Upper lobe of left lung (tissue), 6 donors: ENCODE data around the gene CBX7. TPM values are rescaled to one million over a fixed set of nuclear protein-coding genes. Genes with fewer than 3 reads are reported as not detected.

Source experiments
- ATAC-seq, 2 donors: fragments of 200-7000 bp; cut with Tn5 transposase; one replicate each; pipeline ENCODE4 v1.9.1; 2022; ENCODE audit warnings: mild to moderate bottlenecking in 2 of 2, moderate library complexity in 2 of 2; ENCODE audit not compliant: low FRiP score in 2 of 2
- DNase-seq, 2 donors: peaks; one replicate each; pipeline ENCODE4 v3.0.0-alpha.2; 2019 to 2020
- H3K27ac ChIP-seq, 4 donors: fragments of 200-600 bp; sonication (generic); one replicate each; pipeline ENCODE4 v1.5.1; 2016 to 2019
- H3K27me3 ChIP-seq, 4 donors: fragments of 200-600 bp; sonication (generic); one replicate each; pipeline ENCODE4 v1.5.1; 2017 to 2019
- H3K36me3 ChIP-seq, 4 donors: fragments of 200-600 bp; sonication (generic); one replicate each; pipeline ENCODE4 v1.5.1; 2016 to 2019
- H3K4me1 ChIP-seq, 4 donors: fragments of 200-600 bp; sonication (generic); one replicate each; pipeline ENCODE4 v1.5.1; 2018 to 2019
- H3K4me3 ChIP-seq, 4 donors: fragments of 200-600 bp; sonication (generic); one replicate each; pipeline ENCODE4 v1.5.1; 2017 to 2019; ENCODE audit warnings: mild to moderate bottlenecking in 2 of 4, moderate library complexity in 1 of 4
- H3K9me3 ChIP-seq, 4 donors: fragments of 200-600 bp; sonication (generic); one replicate each; pipeline ENCODE4 v1.5.1; 2018 to 2019
- EP300 ChIP-seq, 4 donors: sonication (generic); formaldehyde crosslinking; IDR thresholded peaks; one replicate each; pipeline ENCODE4 v1.5.1; 2017; ENCODE audit warnings: antibody characterized with exemption in 4 of 4, control low read depth in 2 of 4
- POLR2A ChIP-seq, 4 donors: fragments of 450-650 bp; IDR thresholded peaks; one replicate each; pipeline ENCODE4 v1.5.1; 2016 to 2017; ENCODE audit warnings: antibody characterized with exemption in 4 of 4, mild to moderate bottlenecking in 2 of 4
- POLR2AphosphoS5 ChIP-seq, 2 donors: sonication (generic); formaldehyde crosslinking; IDR thresholded peaks; one replicate each; pipeline ENCODE4 v1.5.1; 2017; ENCODE audit warnings: antibody characterized with exemption in 2 of 2
- WGBS, 2 donors: methylation state at CpG; one replicate each; pipeline ENCODE4 v1.1.5; 2017 to 2018; 5-methylcytosine and 5-hydroxymethylcytosine counted together
- total RNA-seq, 6 donors: library from RNA; depleted of rRNA in 4 of 6; stranded (reverse); fragments of >200 nt in 4 of 6; gene quantifications; one replicate each; pipeline versions ENCODE4 v1.1.0 to v1.2.1, GENCODE V29; 2016 to 2021
- TF ChIP-seq, protein P1 (sequence below), 6 experiments: fragments of 450-650 bp in 4 of 6; fragments of 200-600 bp in 2 of 6; sonication (generic) in 2 of 6; IDR thresholded peaks; one replicate each; pipeline ENCODE4 v1.5.1; 2016 to 2019; ENCODE audit warnings: antibody characterized with exemption in 6 of 6
- donor health status: DM: no; HTN: no; CAD: no; lungs with moderate emphysema.
- donor health status: DM: no; HTN: yes; CAD: no; lungs with severe emphysema.

CBX7 gene
- total RNA-seq, 6 donors from 2014 or later = 51.5 to 145 (median 60.6) TPM

DNA sequence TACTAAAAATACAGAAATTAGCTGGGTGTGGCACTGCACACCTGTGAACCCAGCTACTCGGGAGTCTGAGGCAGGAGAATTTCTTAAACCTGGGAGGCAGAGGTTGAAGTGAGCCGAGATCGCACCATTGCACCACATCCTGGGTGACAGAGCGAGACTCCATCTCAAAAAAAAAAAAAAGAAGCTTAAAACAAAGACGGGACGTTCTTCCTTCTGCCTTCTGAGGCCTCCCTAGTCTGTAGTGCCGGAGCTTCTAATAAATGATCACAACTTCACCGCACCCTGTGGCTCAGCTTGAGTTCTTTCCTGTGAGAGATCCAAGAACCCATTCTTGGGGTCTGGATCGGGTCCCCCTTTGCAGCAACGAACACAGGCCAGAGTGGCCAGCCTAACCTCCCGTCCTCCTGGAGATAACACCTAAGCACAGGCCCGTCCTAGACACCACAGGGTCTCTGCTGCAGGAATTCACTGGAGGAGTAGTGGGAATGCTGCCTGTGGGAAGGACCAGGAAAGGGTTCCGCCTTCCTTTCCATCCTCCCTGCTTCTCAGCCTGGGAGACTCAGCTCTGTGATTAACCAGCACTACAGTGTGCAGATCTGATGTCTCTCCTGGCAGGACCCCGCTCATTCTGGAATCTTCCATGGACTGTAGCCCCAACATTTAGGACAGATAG is 57.6 kb downstream of the CBX7 start:
- TF ChIP-seq POLR2A (IDR thresholded peaks at IDR 0.05) (no peak), EP300 (IDR thresholded peaks at IDR 0.05) (no peak), POLR2AphosphoS5 (IDR thresholded peaks at IDR 0.05) (no peak)
- TF ChIP-seq, protein P1, sequence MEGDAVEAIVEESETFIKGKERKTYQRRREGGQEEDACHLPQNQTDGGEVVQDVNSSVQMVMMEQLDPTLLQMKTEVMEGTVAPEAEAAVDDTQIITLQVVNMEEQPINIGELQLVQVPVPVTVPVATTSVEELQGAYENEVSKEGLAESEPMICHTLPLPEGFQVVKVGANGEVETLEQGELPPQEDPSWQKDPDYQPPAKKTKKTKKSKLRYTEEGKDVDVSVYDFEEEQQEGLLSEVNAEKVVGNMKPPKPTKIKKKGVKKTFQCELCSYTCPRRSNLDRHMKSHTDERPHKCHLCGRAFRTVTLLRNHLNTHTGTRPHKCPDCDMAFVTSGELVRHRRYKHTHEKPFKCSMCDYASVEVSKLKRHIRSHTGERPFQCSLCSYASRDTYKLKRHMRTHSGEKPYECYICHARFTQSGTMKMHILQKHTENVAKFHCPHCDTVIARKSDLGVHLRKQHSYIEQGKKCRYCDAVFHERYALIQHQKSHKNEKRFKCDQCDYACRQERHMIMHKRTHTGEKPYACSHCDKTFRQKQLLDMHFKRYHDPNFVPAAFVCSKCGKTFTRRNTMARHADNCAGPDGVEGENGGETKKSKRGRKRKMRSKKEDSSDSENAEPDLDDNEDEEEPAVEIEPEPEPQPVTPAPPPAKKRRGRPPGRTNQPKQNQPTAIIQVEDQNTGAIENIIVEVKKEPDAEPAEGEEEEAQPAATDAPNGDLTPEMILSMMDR (IDR thresholded peaks at IDR 0.05) = no peak
- peak overlapping the region in 2 of 4 donors; percentile 30 to 69 for H3K27ac ChIP-seq
- no peaks in the 10 kb centered on the region for H3K27me3 ChIP-seq
- DNase-seq = no peak
- no peaks in the 10 kb centered on the region for H3K36me3 ChIP-seq
- no peak for ATAC-seq
- WGBS, 2 donors = 77 to 83% methylated on average over 14 of the region's 14 CpGs
- peaks cover 7 to 16% (median 12%) of the 10 kb centered on the region in 4 donors for H3K4me1 ChIP-seq
- no peak overlapping the region for H3K4me3 ChIP-seq
- no peaks in the 10 kb centered on the region for H3K9me3 ChIP-seq

DNA sequence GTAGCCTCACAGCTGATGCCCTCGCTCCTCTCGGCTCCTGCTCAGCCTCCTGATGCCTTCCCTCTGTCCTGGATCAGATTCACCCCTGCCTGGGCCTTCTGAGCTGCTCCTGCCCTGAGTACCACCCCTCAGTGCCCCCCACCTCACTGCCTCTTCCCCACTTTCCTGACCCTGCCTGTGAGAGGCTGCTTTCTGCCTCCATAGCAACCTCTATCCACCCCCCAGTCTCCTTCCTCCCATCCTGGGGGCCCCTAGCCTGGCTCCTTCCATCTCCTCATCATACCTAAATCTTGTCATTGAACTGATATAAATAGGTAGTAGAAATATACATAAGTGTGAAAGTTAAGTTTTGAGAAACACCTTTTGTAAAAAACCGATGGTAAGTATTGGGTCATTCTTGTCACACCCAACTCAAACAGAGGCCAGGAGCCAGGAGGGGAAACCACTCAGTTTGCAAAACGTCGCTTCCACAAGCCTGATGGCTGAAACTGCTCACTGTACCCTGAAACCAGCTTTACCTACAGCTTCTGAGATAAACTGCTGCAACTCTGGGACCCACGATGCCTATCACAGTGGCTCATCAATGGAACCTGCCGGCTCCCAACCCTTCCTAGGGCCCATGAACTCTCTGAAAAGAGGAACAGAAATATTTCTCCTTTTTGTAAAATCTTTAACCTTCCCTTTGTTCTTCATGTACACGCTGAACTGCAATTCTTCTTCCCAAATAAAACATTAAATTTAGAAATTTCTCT is 60.2 kb downstream of the CBX7 start:
- H3K27me3 ChIP-seq = no peaks in the 10 kb centered on the region
- H3K27ac ChIP-seq = peak overlapping the region; percentile 7 to 64 (median 44)
- no peak for ATAC-seq
- no peak overlapping the region for H3K4me3 ChIP-seq
- WGBS, 2 donors = 47 to 62% methylated on average over 8 of the region's 8 CpGs
- no peak for TF ChIP-seq POLR2AphosphoS5 (IDR thresholded peaks at IDR 0.05)
- no peak for TF ChIP-seq POLR2A (IDR thresholded peaks at IDR 0.05)
- no peak for TF ChIP-seq EP300 (IDR thresholded peaks at IDR 0.05)
- TF ChIP-seq, protein P1 (IDR thresholded peaks at IDR 0.05) = no peak
- H3K4me1 ChIP-seq = peaks cover 4 to 16% (median 7%) of the 10 kb centered on the region in 4 donors
- H3K36me3 ChIP-seq = no peaks in the 10 kb centered on the region
- DNase-seq = no peak
- H3K9me3 ChIP-seq = no peaks in the 10 kb centered on the region

DNA sequence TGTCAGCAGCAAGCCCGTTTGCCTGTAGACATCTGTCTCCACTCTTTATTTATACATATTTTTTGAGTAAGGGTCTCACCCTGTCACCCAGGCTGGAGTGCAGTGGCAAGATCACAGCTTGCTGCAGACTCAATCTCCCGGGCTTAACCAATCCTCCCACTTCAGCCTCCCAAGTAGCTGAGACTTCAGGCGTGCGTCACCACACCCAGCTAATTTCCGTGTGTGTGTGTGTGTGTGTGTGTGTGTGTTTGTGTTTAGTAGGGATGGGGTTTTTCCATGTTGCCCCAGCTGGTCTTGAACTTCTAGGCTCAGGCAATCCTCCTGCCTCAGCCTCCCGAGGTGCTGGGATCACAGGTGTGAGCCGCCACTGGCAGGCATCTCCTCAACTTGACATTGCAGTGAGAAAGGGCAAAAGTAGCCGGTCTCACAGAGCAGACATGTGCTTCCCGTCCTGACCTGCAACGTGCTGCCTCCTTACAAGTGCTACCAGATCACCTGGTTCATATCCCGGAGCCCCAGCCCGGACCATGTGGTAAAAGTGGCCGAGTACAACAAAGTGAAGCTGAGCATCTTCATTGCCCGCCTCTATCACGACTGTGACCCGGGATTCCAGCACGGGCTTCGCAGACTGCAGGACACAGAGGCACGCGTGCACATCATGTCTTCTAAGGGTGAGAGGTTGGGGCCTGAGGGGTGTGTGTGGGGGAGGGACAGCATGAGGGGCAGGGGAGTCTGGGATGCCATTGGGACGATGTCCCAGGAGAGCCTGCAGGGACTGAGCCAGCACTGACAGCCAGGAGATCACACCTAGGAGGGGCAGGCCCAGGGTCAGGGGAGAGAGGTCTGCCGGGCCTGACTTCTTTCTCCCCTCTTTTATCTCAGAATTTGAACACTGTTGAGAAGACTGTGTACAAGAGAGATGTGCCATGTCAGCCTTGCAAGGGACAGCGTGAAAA is 61.1 kb downstream of the CBX7 start:
- Histone ChIP-seq H3K36me3 (no peaks in the 10 kb centered on the region), H3K4me1 (peaks cover 0 to 8% (median 0%) of the 10 kb centered on the region in 4 donors), H3K4me3 (no peak overlapping the region), H3K27me3 (no peaks in the 10 kb centered on the region), H3K9me3 (no peaks in the 10 kb centered on the region), H3K27ac (peak overlapping the region; percentile 7 to 64 (median 44))
- 68 to 74% methylated on average over 19 to 23 of the region's 23 CpGs for WGBS, 2 donors
- TF ChIP-seq EP300 (IDR thresholded peaks at IDR 0.05) (no peak), POLR2A (IDR thresholded peaks at IDR 0.05) (no peak), POLR2AphosphoS5 (IDR thresholded peaks at IDR 0.05) (no peak)
- TF ChIP-seq, protein P1 (IDR thresholded peaks at IDR 0.05) = no peak
- DNase-seq = no peak
- no peak for ATAC-seq

DNA sequence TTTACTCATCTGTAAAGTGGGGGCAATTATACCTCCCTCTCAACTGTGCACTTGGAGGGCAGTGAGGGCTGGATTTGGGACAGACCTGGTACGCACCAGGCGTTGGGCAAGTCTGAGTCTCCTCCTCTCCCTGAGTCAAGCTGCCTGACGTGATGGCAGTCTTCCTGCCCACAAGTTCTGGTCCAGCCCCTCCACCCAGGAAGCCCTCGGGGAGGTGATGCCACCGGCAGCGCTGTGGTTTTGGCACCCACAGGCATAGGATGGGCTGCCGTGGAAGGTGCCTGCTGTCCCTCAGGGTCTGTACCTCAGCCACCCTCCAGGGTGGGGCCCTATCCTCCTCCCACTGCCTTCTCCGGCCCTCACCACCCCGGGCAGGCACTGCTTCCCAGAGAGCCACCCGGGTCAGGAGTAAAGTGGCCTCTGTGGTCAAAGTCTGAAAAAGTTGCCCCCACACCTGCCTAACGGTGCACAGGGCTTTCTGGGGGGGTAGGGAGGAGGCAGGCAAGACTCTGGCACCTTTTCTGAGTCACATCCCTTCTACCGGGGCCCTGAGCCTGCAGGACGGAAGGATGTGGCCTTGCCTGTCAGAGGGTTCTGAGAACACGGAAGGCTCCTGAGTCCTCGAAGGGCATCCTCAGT is 61.9 kb downstream of the CBX7 start:
- no peaks in the 10 kb centered on the region for H3K9me3 ChIP-seq
- peaks cover 0 to 8% (median 0%) of the 10 kb centered on the region in 4 donors for H3K4me1 ChIP-seq
- no peak for TF ChIP-seq POLR2A (IDR thresholded peaks at IDR 0.05)
- TF ChIP-seq EP300 (IDR thresholded peaks at IDR 0.05) = no peak
- TF ChIP-seq POLR2AphosphoS5 (IDR thresholded peaks at IDR 0.05) = peak in 1 of 2 donors; percentile 61
- ATAC-seq (peak; percentile 49 to 59), DNase-seq (peak; percentile 56 to 68)
- H3K4me3 ChIP-seq = no peak overlapping the region
- WGBS, 2 donors = 50 to 57% methylated on average over 12 to 15 of the region's 15 CpGs
- peak overlapping the region in 3 of 4 donors; percentile 21 to 73 (median 64) for H3K27ac ChIP-seq
- no peaks in the 10 kb centered on the region for H3K27me3 ChIP-seq
- H3K36me3 ChIP-seq = no peaks in the 10 kb centered on the region
